K562 (cell line): ENCODE results near the gene SLC48A1. TPM values are rescaled to one million over a fixed set of nuclear protein-coding genes. Genes with fewer than 3 reads are reported as not detected.
A peak's percentile ranks its signal among the peaks of the same experiment; 100 is the strongest.

ENCODE experiments used
- ATAC-seq: fragments of 200-7000 bp; cut with Tn5 transposase; 3 replicates; pipeline ENCODE4 v1.9.1; 2020; ENCODE audit warnings: moderate library complexity
- BruUV-seq: library from RNA; stranded (reverse); fragments of 400-500 nt; replicated peaks from 2 replicates; lab custom pipeline; 2021; lab: Mats Ljungman, UMichigan
- CTCF ChIA-PET: fragments of 300-600 bp; formaldehyde crosslinking; extraction: SDS; loops from one replicate; lab custom pipeline; 2021; ENCODE audit warnings: low intra/inter-chr PET ratio; lab: Yijun Ruan, JAX
- POLR2A ChIA-PET: fragments of 300-600, 350-650 bp; sonication (Branson Sonifier 250); formaldehyde crosslinking; extraction: SDS; loops from one replicate; lab custom pipeline; 2021; ENCODE audit warnings: antibody characterized with exemption, inconsistent platforms; lab: Yijun Ruan, JAX
- DNase-seq, 4 experiments: peaks; one replicate each; pipeline versions ENCODE4 v3.0.0 to v3.0.0-alpha.2; 2011 to 2018; ENCODE audit warnings: low spot score in 3 of 4, mixed read lengths in 3 of 4; ENCODE audit errors: extremely low read depth in 1 of 4
- FAIRE-seq: peaks from 2 replicates; lab custom pipeline; 2011; peaks lifted over from hg19 to GRCh38; lab: Jason Lieb, UNC
- H2AFZ ChIP-seq: 2 replicates; pipeline ENCODE4 v1.6.0; 2011; ENCODE audit warnings: low read depth, low read length, control low read depth, inconsistent platforms
- H3K27ac ChIP-seq: fragments of 200-600 bp; 3 replicates; pipeline ENCODE4 v1.8.0; 2011; ENCODE audit warnings: low read depth, mild to moderate bottlenecking, control low read depth, inconsistent platforms, low read length, moderate library complexity, mixed read lengths; ENCODE audit errors: extremely low read depth
- H3K27me3 ChIP-seq, 2 experiments: fragments of 300-600 bp in 1 of 2; 2 replicates in 1 of 2; 3 replicates in 1 of 2; pipeline versions ENCODE4 v1.6.0 to v1.8.0; 2011; ENCODE audit warnings: inconsistent platforms in 2 of 2, low read length in 2 of 2, mild to moderate bottlenecking in 1 of 2, mixed read lengths in 1 of 2, moderate library complexity in 1 of 2; ENCODE audit not compliant: control insufficient read depth in 2 of 2, insufficient read depth in 2 of 2
- H3K36me3 ChIP-seq: fragments of 300-600 bp; 3 replicates; pipeline ENCODE4 v1.8.0; 2011; ENCODE audit warnings: mild to moderate bottlenecking, low read length, inconsistent platforms; ENCODE audit not compliant: control insufficient read depth, insufficient read depth
- H3K4me1 ChIP-seq, 2 experiments: fragments of 200-600 bp in 1 of 2; replicated peaks in 1 of 2; 2 replicates in 1 of 2; 3 replicates in 1 of 2; pipeline versions ENCODE4 v1.5.1 to v1.8.0; 2011; ENCODE audit warnings: inconsistent platforms in 2 of 2, low read length in 2 of 2, mild to moderate bottlenecking in 1 of 2, mixed read lengths in 1 of 2, moderate library complexity in 1 of 2; ENCODE audit not compliant: control insufficient read depth in 2 of 2, insufficient read depth in 2 of 2
- H3K4me2 ChIP-seq: 2 replicates; pipeline ENCODE4 v1.6.1; 2011; ENCODE audit warnings: low read length, control low read depth, inconsistent platforms, mixed read lengths; ENCODE audit not compliant: insufficient read depth
- H3K4me3 ChIP-seq: fragments of 200-600 bp; sonication (generic), shearing (Covaris generic); 2 replicates; pipeline ENCODE4 v1.5.1; 2016; ENCODE audit warnings: control low read depth, inconsistent platforms
- H3K79me2 ChIP-seq: fragments of 200-600 bp; 3 replicates; pipeline ENCODE4 v1.8.0; 2011; ENCODE audit warnings: low read length, inconsistent platforms; ENCODE audit not compliant: control insufficient read depth, insufficient read depth
- H3K9ac ChIP-seq, 2 experiments: 2 replicates each; pipeline versions ENCODE4 v1.6.0 to v1.6.1; 2011; ENCODE audit warnings: low read depth in 2 of 2, low read length in 2 of 2, control low read depth in 1 of 2, inconsistent platforms in 1 of 2, mild to moderate bottlenecking in 1 of 2, mixed read lengths in 1 of 2; ENCODE audit not compliant: insufficient read depth in 1 of 2
- H3K9me1 ChIP-seq: one replicate; pipeline ENCODE4 v1.6.0; 2011; ENCODE audit warnings: inconsistent platforms, mild to moderate bottlenecking, low read length, moderate library complexity; ENCODE audit not compliant: control insufficient read depth, insufficient read depth
- H3K9me3 ChIP-seq: replicated peaks from 2 replicates; pipeline ENCODE4 v1.5.1; 2011; ENCODE audit warnings: low read depth, low read length, inconsistent platforms; ENCODE audit not compliant: control insufficient read depth, insufficient read depth
- H4K20me1 ChIP-seq: replicated peaks from 2 replicates; pipeline ENCODE4 v1.6.1; 2011; ENCODE audit warnings: low read length, inconsistent platforms, mixed read lengths; ENCODE audit not compliant: control insufficient read depth, insufficient read depth
- E2F4 ChIP-seq: sonication (generic); formaldehyde crosslinking; IDR thresholded peaks from 2 replicates; pipeline ENCODE4 v1.8.0; 2022; ENCODE audit warnings: mild to moderate bottlenecking, low read depth, missing genetic modification reagents
- MECOM ChIP-seq: fragments of 250-450 bp; sonication (Bioruptor Pico); IDR thresholded peaks from 2 replicates; pipeline ENCODE4 v1.8.0; 2022; ENCODE audit warnings: inconsistent platforms
- POLR2G ChIP-seq: fragments of 200-400 bp; formaldehyde crosslinking; IDR thresholded peaks from 2 replicates; pipeline ENCODE4 v1.6.1; 2017; ENCODE audit warnings: low read depth, mild to moderate bottlenecking, antibody characterized with exemption, low read length, moderate library complexity
- ZFPM2 ChIP-seq: fragments of 250-450 bp; sonication (Bioruptor Pico); IDR thresholded peaks from 2 replicates; pipeline ENCODE4 v1.5.1; 2022; ENCODE audit warnings: mild to moderate bottlenecking
- WGBS: fragments of 100-300 bp; shearing (Covaris generic); methylation state at CpG from one replicate; pipeline ENCODE4 v1.1.6; 2016; ENCODE audit warnings: low coverage, mixed read lengths; ENCODE audit not compliant: insufficient coverage; ENCODE audit errors: missing lambda C conversion rate; 5-methylcytosine and 5-hydroxymethylcytosine counted together
- in situ Hi-C: fragments of 300-500 bp; cut with MboI; formaldehyde crosslinking; loops from 4 replicates; pipeline ENCODE4 v1.15.0; 2018; ENCODE audit warnings: inconsistent platforms, mixed read lengths
- intact Hi-C: fragments of 100-400 bp; cut with micrococcal nuclease; formaldehyde crosslinking; loops from 2 replicates; pipeline ENCODE4 v1.14.2; 2022
- polyA plus RNA-seq, 8 experiments: library from polyadenylated mRNA; depleted of rRNA in 4 of 8; stranded (reverse) in 5 of 8; unstranded in 3 of 8; fragments of >200 nt; fragmentation: Nextera tagmentation in 2 of 8; fragmentation: Illumina TruSeq in 1 of 8; extraction: Ambion mirVana in 2 of 8; extraction: Trizol in 1 of 8; gene quantifications; 2 replicates each; pipeline versions ENCODE4 v1.2.1 to v1.2.3, GENCODE V29; 2011 to 2014; ENCODE audit warnings: inconsistent platforms in 1 of 8, missing spikeins in 1 of 8
- total RNA-seq, 7 experiments: library from RNA; depleted of rRNA in 6 of 7; stranded (reverse); fragments of >200 nt in 6 of 7; fragmentation: Illumina TruSeq in 2 of 7; extraction: Trizol in 2 of 7; gene quantifications; 2 replicates each; pipeline versions ENCODE4 v1.2.1 to v1.2.3, GENCODE V29; 2011 to 2021; ENCODE audit warnings: low replicate concordance in 1 of 7

The SLC48A1 gene
- total and polyA plus RNA-seq, 9 of the 15 experiments (the other 6 are each of a cell fraction or from before 2014, with no cell fraction given), result 10.7 to 37.5 (median 18.7) TPM

- TF ChIP-seq E2F4 (CRISPR knock-in tag), result no peak
- no peak for TF ChIP-seq MECOM (CRISPR knock-in tag)
These were observed 27.5 kb downstream of the SLC48A1 start (continued) for GRCh38 chr12:47800582-47800981.

- no peak overlapping the region for H3K27ac ChIP-seq
- CTCF ChIA-PET, result interaction anchor here (0.9 kb wide), 1 partner anchor 37 kb away, joined by 3 read pairs; no protein-coding TSS in a partner anchor
- H3K79me2 ChIP-seq, result peaks cover 75% of the 10 kb centered on the region
- in situ Hi-C loops (no loop called here), intact Hi-C loops (no loop called here)
- H3K4me2 ChIP-seq, result no peak overlapping the region
- BruUV-seq, result no TSS peak
- H4K20me1 ChIP-seq, result peaks cover 7% of the 10 kb centered on the region; the same call in 1 of the 2 replicates
- no peak for ATAC-seq
- no peak for FAIRE-seq
- no peak for DNase-seq
- POLR2A ChIA-PET, result interaction anchor here (0.6 to 1.4 kb wide), 3 partner anchors 11 to 97 kb away, joined by 3 read pairs; no protein-coding TSS in a partner anchor
- TF ChIP-seq ZFPM2 (no peak), POLR2G (peak; percentile 34; the same call in 1 of the 2 replicates)
- no peaks in the 10 kb centered on the region for H3K27me3 ChIP-seq
- no peak overlapping the region for H3K4me3 ChIP-seq
- peaks cover 97% of the 10 kb centered on the region; the same call in 2 of the 3 replicates for H3K36me3 ChIP-seq
- H3K9me3 ChIP-seq, result no peaks in the 10 kb centered on the region
- WGBS, result 91% methylated on average over 7 of the region's 7 CpGs
- peaks cover 2 to 46% of the 10 kb centered on the region in 2 experiments for H3K4me1 ChIP-seq
- H2AFZ ChIP-seq, result no peak overlapping the region
- 0 out of 4 replicates have a peak overlapping the region, but pooled peaks of 1 of the 2 experiments have one; percentile 63 for H3K9ac ChIP-seq
- peaks cover 5% of the 10 kb centered on the region for H3K9me1 ChIP-seq
These were observed 28.3 kb downstream of the SLC48A1 start for GRCh38 chr12:47801170-47801903.
